IMR-90 (cell line): Measurements from ENCODE around the gene JPH4. TPM values are rescaled to one million over a fixed set of nuclear protein-coding genes. Genes with fewer than 3 reads are reported as not detected.

ENCODE experiments used
- ATAC-seq: fragments of 200-7000 bp; cut with Tn5 transposase; 2 replicates; pipeline ENCODE4 v1.9.1; 2020; ENCODE audit warnings: low read depth, mild to moderate bottlenecking, moderate library complexity
- BruUV-seq: library from RNA; stranded (reverse); fragments of 400-500 nt; replicated peaks from 2 replicates; lab custom pipeline; 2021; lab: Mats Ljungman, UMichigan
- CTCF ChIA-PET: fragments of 300-600 bp; formaldehyde crosslinking; extraction: SDS; loops from one replicate; lab custom pipeline; 2021; ENCODE audit warnings: antibody characterized with exemption; lab: Yijun Ruan, JAX
- POLR2A ChIA-PET: fragments of 300-600 bp; sonication (Branson Sonifier 250); formaldehyde crosslinking; loops from one replicate; lab custom pipeline; 2022; ENCODE audit warnings: antibody characterized with exemption; ENCODE audit not compliant: unreplicated experiment; lab: Charles Lee
- DNase-seq: peaks from one replicate; pipeline ENCODE4 v3.0.0; 2013
- H2AFZ ChIP-seq: replicated peaks from 2 replicates; pipeline ENCODE3; 2013; ENCODE audit warnings: low read length, mild to moderate bottlenecking; ENCODE audit not compliant: poor library complexity
- H2AK5ac ChIP-seq: 2 replicates; pipeline ENCODE4 v1.6.1; 2013; ENCODE audit warnings: low read depth, low read length, inconsistent platforms
- H2AK9ac ChIP-seq: replicated peaks from 2 replicates; pipeline ENCODE3; 2013; ENCODE audit warnings: mild to moderate bottlenecking, low read depth, low read length, moderate library complexity; ENCODE audit not compliant: poor library complexity
- H2BK120ac ChIP-seq: 2 replicates; pipeline ENCODE4 v1.6.1; 2013; ENCODE audit warnings: low read depth, low read length, inconsistent platforms
- H2BK15ac ChIP-seq: 3 replicates; pipeline ENCODE4 v1.6.1; 2013; ENCODE audit warnings: low read depth, low read length, inconsistent platforms
- H2BK20ac ChIP-seq: 2 replicates; pipeline ENCODE4 v1.6.1; 2013; ENCODE audit warnings: low read depth, mild to moderate bottlenecking, inconsistent platforms, low read length, moderate library complexity
- H2BK5ac ChIP-seq: 2 replicates; pipeline ENCODE4 v1.6.1; 2013; ENCODE audit warnings: mild to moderate bottlenecking, low read depth, low read length, inconsistent platforms; ENCODE audit not compliant: poor library complexity, severe bottlenecking
- H3K14ac ChIP-seq: replicated peaks from 2 replicates; pipeline ENCODE4 v1.6.1; 2013; ENCODE audit warnings: low read depth, low read length, inconsistent platforms
- H3K18ac ChIP-seq: 2 replicates; pipeline ENCODE4 v1.6.1; 2013; ENCODE audit warnings: low read depth, low read length, control low read depth
- H3K23ac ChIP-seq: 2 replicates; pipeline ENCODE4 v1.6.1; 2013; ENCODE audit warnings: low read depth, low read length, inconsistent platforms
- H3K27ac ChIP-seq: 2 replicates; pipeline ENCODE4 v1.5.1; 2013; ENCODE audit warnings: mild to moderate bottlenecking, control low read depth, low read length; ENCODE audit not compliant: insufficient read depth
- H3K27me3 ChIP-seq: 2 replicates; pipeline ENCODE4 v1.6.1; 2013; ENCODE audit warnings: low read length; ENCODE audit not compliant: control insufficient read depth, insufficient read depth
- H3K36me3 ChIP-seq: 2 replicates; pipeline ENCODE4 v1.6.1; 2013; ENCODE audit warnings: low read length, mixed read lengths; ENCODE audit not compliant: control insufficient read depth, insufficient read depth
- H3K4ac ChIP-seq: 2 replicates; pipeline ENCODE4 v1.6.1; 2013; ENCODE audit warnings: low read depth, low read length, inconsistent platforms
- H3K4me1 ChIP-seq: 2 replicates; pipeline ENCODE4 v1.6.1; 2013; ENCODE audit warnings: low read length, mixed read lengths; ENCODE audit not compliant: control insufficient read depth, insufficient read depth
- H3K4me2 ChIP-seq: 2 replicates; pipeline ENCODE4 v1.6.1; 2013; ENCODE audit warnings: low read depth, mild to moderate bottlenecking, control low read depth, low read length, moderate library complexity
- H3K4me3 ChIP-seq: 2 replicates; pipeline ENCODE4 v1.5.1; 2013; ENCODE audit warnings: low read depth, mild to moderate bottlenecking, control low read depth, low read length, moderate library complexity; ENCODE audit not compliant: insufficient read depth
- H3K56ac ChIP-seq: 2 replicates; pipeline ENCODE4 v1.6.1; 2013; ENCODE audit warnings: low read length, inconsistent platforms; ENCODE audit not compliant: insufficient read depth; ENCODE audit errors: extremely low read depth
- H3K79me1 ChIP-seq, 2 experiments: 2 replicates each; pipeline ENCODE4 v1.6.1; 2013; ENCODE audit warnings: low read length in 2 of 2, inconsistent platforms in 1 of 2, low read depth in 1 of 2
- H3K9ac ChIP-seq: 2 replicates; pipeline ENCODE4 v1.6.1; 2013; ENCODE audit warnings: low read depth, low read length, control low read depth
- H3K9me1 ChIP-seq: 2 replicates; pipeline ENCODE4 v1.6.1; 2013; ENCODE audit warnings: low read length, inconsistent platforms; ENCODE audit not compliant: insufficient read depth
- H3K9me3 ChIP-seq: 2 replicates; pipeline ENCODE4 v1.6.1; 2013; ENCODE audit warnings: low read length; ENCODE audit not compliant: control insufficient read depth, insufficient read depth
- H4K20me1 ChIP-seq: 2 replicates; pipeline ENCODE4 v1.6.1; 2013; ENCODE audit warnings: low read length, inconsistent platforms; ENCODE audit not compliant: insufficient read depth
- H4K5ac ChIP-seq: 2 replicates; pipeline ENCODE4 v1.6.1; 2013; ENCODE audit warnings: mild to moderate bottlenecking, low read depth, low read length, control low read depth
- H4K8ac ChIP-seq, 2 experiments: 2 replicates each; pipeline ENCODE4 v1.6.1; 2013; ENCODE audit warnings: low read depth in 2 of 2, low read length in 2 of 2, control low read depth in 1 of 2, inconsistent platforms in 1 of 2
- H4K91ac ChIP-seq: 2 replicates; pipeline ENCODE4 v1.6.1; 2013; ENCODE audit warnings: low read depth, low read length, inconsistent platforms; ENCODE audit not compliant: insufficient read depth
- RCOR1 ChIP-seq: IDR thresholded peaks from 2 replicates; pipeline ENCODE4 v1.6.1; 2012; ENCODE audit warnings: mild to moderate bottlenecking, low read length, improper control_type of control experiment; ENCODE audit not compliant: insufficient replicate concordance
- RFX5 ChIP-seq: IDR thresholded peaks from 2 replicates; pipeline ENCODE4 v1.8.0; 2012; ENCODE audit warnings: low read depth, mild to moderate bottlenecking, low read length, moderate library complexity
- SMC3 ChIP-seq: fragments of 150-350 bp; IDR thresholded peaks from 2 replicates; pipeline ENCODE4 v1.6.1; 2016; ENCODE audit warnings: low read depth, mild to moderate bottlenecking, antibody characterized with exemption, low read length, moderate library complexity
- WGBS, 2 experiments: methylation state at CpG; one replicate each; pipeline versions ENCODE4 v1.1.5 to v1.1.7; 2013; ENCODE audit warnings: missing lambda C conversion rate in 2 of 2; ENCODE audit not compliant: insufficient read length in 1 of 2; ENCODE audit errors: extremely low coverage in 2 of 2; 5-methylcytosine and 5-hydroxymethylcytosine counted together
- dilution Hi-C: fragments of 300-500 bp; cut with HindIII; formaldehyde crosslinking; loops from one replicate; pipeline ENCODE4 v1.14.3; 2018; ENCODE audit warnings: low sequenced_read_pairs; ENCODE audit not compliant: unreplicated experiment
- in situ Hi-C: fragments of 300-500 bp; cut with MboI; formaldehyde crosslinking; loops from 3 replicates; pipeline ENCODE4 v1.14.3; 2019; ENCODE audit warnings: low sequenced_read_pairs, inconsistent platforms, mixed read lengths
- intact Hi-C: fragments of 100-400 bp; cut with micrococcal nuclease; formaldehyde crosslinking; loops from 2 replicates; pipeline ENCODE4 v1.10.0; 2022
- polyA plus RNA-seq, 3 experiments: library from polyadenylated mRNA; depleted of rRNA; stranded (reverse); fragments of >200 nt; gene quantifications; 2 replicates each; pipeline ENCODE4 v1.2.3, GENCODE V29; 2012; ENCODE audit warnings: low replicate concordance in 1 of 3
- total RNA-seq: library from RNA; depleted of rRNA; stranded (reverse); fragments of >200 nt; gene quantifications from 2 replicates; pipeline ENCODE4 v1.2.3, GENCODE V29; 2012

JPH4 gene
- total and polyA plus RNA-seq, 2 of the 4 experiments (the other 2 are of a cell fraction): not detected

DNA sequence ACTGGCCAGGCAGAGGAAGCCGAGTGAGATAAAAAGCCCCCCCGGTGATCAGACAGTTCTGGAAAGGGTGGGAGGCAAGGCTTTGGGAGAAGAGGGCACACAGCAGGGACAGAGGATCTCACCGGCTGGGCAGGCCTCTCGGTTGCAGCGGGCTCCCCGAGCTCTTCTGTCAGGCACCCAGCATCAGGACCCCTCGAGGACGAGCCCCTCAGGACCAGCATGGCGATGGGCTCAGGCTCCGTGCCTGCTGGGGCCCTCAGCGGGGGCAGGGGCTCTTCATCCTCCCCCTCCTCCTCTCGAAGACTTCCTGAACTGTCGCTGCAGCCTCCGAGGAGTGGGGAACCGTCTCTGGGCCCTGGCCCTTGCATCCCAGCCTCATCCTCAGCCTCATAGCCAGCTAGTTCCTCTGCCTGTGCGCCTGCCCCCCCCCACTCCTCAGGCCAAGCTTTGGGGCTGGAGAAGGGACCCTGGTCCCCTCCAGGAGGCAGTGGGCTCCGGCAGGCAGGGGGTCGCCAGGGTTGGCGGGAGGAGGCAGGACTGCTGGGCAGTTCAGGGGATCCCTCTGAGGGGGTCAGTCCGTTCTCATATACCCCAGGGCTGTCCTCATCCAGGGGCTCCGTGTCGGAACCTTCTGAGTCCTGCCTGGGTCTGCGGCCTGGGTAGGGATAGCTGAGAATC, 7.6 kb downstream of the JPH4 start:
- Histone ChIP-seq H2AK9ac (no peak overlapping the region), H3K18ac (no peak overlapping the region), H3K14ac (no peak overlapping the region), H2AK5ac (no peak overlapping the region), H3K36me3 (no peaks in the 10 kb centered on the region), H4K20me1 (no peaks in the 10 kb centered on the region), H2AFZ (no peak overlapping the region), H3K27me3 (peaks cover 49% of the 10 kb centered on the region), H4K5ac (no peak overlapping the region), H3K56ac (no peak overlapping the region), H3K4me1 (peaks cover 2% of the 10 kb centered on the region; the same call in 1 of the 2 replicates), H3K9me3 (no peaks in the 10 kb centered on the region; the same call in 1 of the 2 replicates), H2BK20ac (no peak overlapping the region), H2BK5ac (no peak overlapping the region), H3K4me2 (no peak overlapping the region), H3K23ac (no peak overlapping the region), H4K91ac (no peak overlapping the region), H3K4ac (no peak overlapping the region), H3K79me1 (no peaks in the 10 kb centered on the region; a peak in 1 of 4 replicates), H3K27ac (no peak overlapping the region), H3K9me1 (peaks cover 10% of the 10 kb centered on the region; the same call in 1 of the 2 replicates), H3K4me3 (no peak overlapping the region), H2BK120ac (no peak overlapping the region), H3K9ac (no peak overlapping the region), H2BK15ac (no peak overlapping the region), H4K8ac (no peak overlapping the region)
- intact Hi-C loops (no loop called here), dilution Hi-C loops (no loop called here), in situ Hi-C loops (no loop called here)
- BruUV-seq: no TSS peak
- no peak for ATAC-seq
- DNase-seq: no peak
- CTCF ChIA-PET: no interaction called here
- POLR2A ChIA-PET: no interaction called here
- WGBS, 2 experiments: 54% methylated on average over 12 of the region's 23 CpGs; no CpG with 5 or more reads in 1 of the 2 experiments
- TF ChIP-seq SMC3: no peak
- TF ChIP-seq RCOR1: no peak
- TF ChIP-seq RFX5: no peak
